HepG2 (cell line): ENCODE data around the gene FBXO11. TPM values are rescaled to one million over a fixed set of nuclear protein-coding genes. Genes with fewer than 3 reads are reported as not detected.

Source experiments
- ATAC-seq: fragments of 200-7000 bp; cut with Tn5 transposase; 3 replicates; pipeline ENCODE4 v1.9.1; 2020; ENCODE audit warnings: mild to moderate bottlenecking, moderate library complexity
- BruUV-seq: library from RNA; stranded (reverse); fragments of 400-500 nt; replicated peaks from 2 replicates; lab custom pipeline; 2021; lab: Mats Ljungman, UMichigan
- CTCF ChIA-PET: fragments of 300-600 bp; formaldehyde crosslinking; extraction: SDS; loops from one replicate; lab custom pipeline; 2021; ENCODE audit warnings: low total read pairs, inconsistent platforms, low intra/inter-chr PET ratio; lab: Yijun Ruan, JAX
- POLR2A ChIA-PET: fragments of 350-600 bp; sonication (Branson Sonifier 250); formaldehyde crosslinking; loops from one replicate; lab custom pipeline; 2020; ENCODE audit warnings: antibody characterized with exemption, inconsistent platforms; lab: Yijun Ruan, JAX
- DNase-seq: peaks from one replicate; pipeline ENCODE4 v3.0.0-alpha.2; 2015; ENCODE audit warnings: low spot score
- FAIRE-seq: peaks from 3 replicates; lab custom pipeline; 2011; peaks lifted over from hg19 to GRCh38; lab: Jason Lieb, UNC
- H2AFZ ChIP-seq: one replicate; pipeline ENCODE4 v1.6.1; 2011; ENCODE audit warnings: low read length, inconsistent platforms
- H3K27ac ChIP-seq: fragments of 300-600 bp; 3 replicates; pipeline ENCODE4 v1.8.0; 2011; ENCODE audit warnings: mixed run types, mild to moderate bottlenecking, mixed read lengths, low read length, inconsistent platforms; ENCODE audit not compliant: insufficient read depth; ENCODE audit errors: extremely low read length
- H3K27me3 ChIP-seq, 2 experiments: fragments of 200-600 bp in 1 of 2; 2 replicates in 1 of 2; 3 replicates in 1 of 2; pipeline versions ENCODE4 v1.6.0 to v1.8.0; 2011; ENCODE audit warnings: low read length in 2 of 2, mild to moderate bottlenecking in 2 of 2, moderate library complexity in 2 of 2, inconsistent platforms in 1 of 2; ENCODE audit not compliant: insufficient read depth in 2 of 2, control insufficient read depth in 1 of 2
- H3K36me3 ChIP-seq, 2 experiments: fragments of 200-600 bp in 1 of 2; replicated peaks in 1 of 2; 2 replicates in 1 of 2; 3 replicates in 1 of 2; pipeline versions ENCODE4 v1.5.1 to v1.8.0; 2011; ENCODE audit warnings: low read length in 2 of 2, inconsistent platforms in 1 of 2; ENCODE audit not compliant: insufficient read depth in 2 of 2, control insufficient read depth in 1 of 2
- H3K4me1 ChIP-seq: 2 replicates; pipeline ENCODE4 v1.5.1; 2012; ENCODE audit warnings: low read length, inconsistent platforms; ENCODE audit not compliant: insufficient read depth
- H3K4me2 ChIP-seq: 2 replicates; pipeline ENCODE4 v1.6.0; 2011; ENCODE audit warnings: low read depth, low read length, inconsistent platforms
- H3K4me3 ChIP-seq, 3 experiments: fragments of 200-600 bp in 1 of 3; sonication (generic), shearing (Covaris generic) in 1 of 3; replicated peaks in 1 of 3; 2 replicates each; pipeline ENCODE4 v1.5.1; 2011 to 2016; ENCODE audit warnings: low read length in 3 of 3, inconsistent platforms in 2 of 3, low read depth in 2 of 3, mild to moderate bottlenecking in 2 of 3, control low read depth in 1 of 3, mixed read lengths in 1 of 3; ENCODE audit not compliant: insufficient read depth in 1 of 3
- H3K79me2 ChIP-seq: one replicate; pipeline ENCODE4 v1.6.1; 2011; ENCODE audit warnings: low read length, inconsistent platforms; ENCODE audit not compliant: insufficient read depth
- H3K9ac ChIP-seq: 2 replicates; pipeline ENCODE4 v1.6.0; 2011; ENCODE audit warnings: mild to moderate bottlenecking, low read depth, low read length, inconsistent platforms; ENCODE audit not compliant: insufficient read depth
- H3K9me3 ChIP-seq: 2 replicates; pipeline ENCODE4 v1.5.1; 2012; ENCODE audit warnings: mild to moderate bottlenecking, low read length
- H4K20me1 ChIP-seq: 2 replicates; pipeline ENCODE4 v1.6.0; 2011; ENCODE audit warnings: inconsistent platforms, mild to moderate bottlenecking, low read length, moderate library complexity; ENCODE audit not compliant: insufficient read depth
- FOXO4 ChIP-seq: sonication (generic); formaldehyde crosslinking; conservative IDR thresholded peaks from 2 replicates; pipeline ENCODE4 v1.8.1; 2023; ENCODE audit warnings: missing genetic modification reagents
- NFAT5 ChIP-seq: sonication (generic); formaldehyde crosslinking; IDR thresholded peaks from 2 replicates; pipeline ENCODE4 v1.4.0; 2020; ENCODE audit warnings: missing genetic modification reagents
- SMAD9 ChIP-seq: sonication (generic); formaldehyde crosslinking; IDR thresholded peaks from 2 replicates; pipeline ENCODE4 v1.5.1; 2020; ENCODE audit warnings: mild to moderate bottlenecking, missing genetic modification reagents
- TEF ChIP-seq: sonication (generic); formaldehyde crosslinking; IDR thresholded peaks from 2 replicates; pipeline ENCODE4 v1.5.0; 2020; ENCODE audit warnings: missing genetic modification reagents
- XBP1 ChIP-seq: sonication (generic); formaldehyde crosslinking; IDR thresholded peaks from 2 replicates; pipeline ENCODE4 v1.5.0; 2020; ENCODE audit warnings: missing genetic modification reagents
- ZBTB43 ChIP-seq: sonication (generic); formaldehyde crosslinking; conservative IDR thresholded peaks from 2 replicates; pipeline ENCODE4 v1.4.0; 2020; ENCODE audit warnings: missing genetic modification reagents
- ZFP41 ChIP-seq: sonication (generic); formaldehyde crosslinking; IDR thresholded peaks from 2 replicates; pipeline ENCODE4 v1.4.0; 2020; ENCODE audit warnings: mild to moderate bottlenecking, missing genetic modification reagents, borderline replicate concordance
- ZNF121 ChIP-seq: sonication (generic); formaldehyde crosslinking; IDR thresholded peaks from 2 replicates; pipeline ENCODE4 v1.5.0; 2020; ENCODE audit warnings: mild to moderate bottlenecking, missing genetic modification reagents
- WGBS: methylation state at CpG from one replicate; pipeline ENCODE4 v1.1.6; 2017; ENCODE audit warnings: low lambda C conversion rate; 5-methylcytosine and 5-hydroxymethylcytosine counted together
- in situ Hi-C: cut with HindIII; loops from 2 replicates; pipeline ENCODE4 v1.10.0; 2017; ENCODE audit warnings: low pct_unique_long_range_greater_than_20kb; ENCODE audit not compliant: extremely low pct_ligation_motif_present
- intact Hi-C: fragments of 100-400 bp; cut with micrococcal nuclease; formaldehyde crosslinking; loops from one replicate; pipeline ENCODE4 v1.10.0; 2022; ENCODE audit not compliant: unreplicated experiment
- polyA plus RNA-seq, 8 experiments: library from polyadenylated mRNA; depleted of rRNA in 3 of 8; stranded (reverse) in 7 of 8; unstranded in 1 of 8; fragments of >200 nt; fragmentation: Illumina TruSeq in 4 of 8; extraction: Trizol in 4 of 8; gene quantifications; 2 replicates each; pipeline versions ENCODE4 v1.2.1 to v1.2.3, GENCODE V29; 2011 to 2016; ENCODE audit warnings: low read depth in 4 of 8, missing spikeins in 1 of 8, mixed read lengths in 1 of 8; ENCODE audit not compliant: insufficient read depth in 1 of 8
- total RNA-seq, 5 experiments: library from RNA; depleted of rRNA; stranded (reverse); fragments of >200 nt; fragmentation: Illumina TruSeq; extraction: Trizol; gene quantifications; 2 replicates each; pipeline ENCODE4 v1.2.3, GENCODE V29; 2016; ENCODE audit warnings: low read depth in 1 of 5

Gene FBXO11
- total and polyA plus RNA-seq, 2 of the 13 experiments (the other 11 are each of a cell fraction or from before 2014, with no cell fraction given) = 27.9 to 47.6 TPM

- Histone ChIP-seq H3K4me1 (no peaks in the 10 kb centered on the region), H3K27ac (no peak overlapping the region), H3K4me3 (no peak overlapping the region), H3K36me3 (peaks cover 29 to 84% of the 10 kb centered on the region in 2 experiments), H3K27me3 (no peaks in the 10 kb centered on the region), H3K9me3 (no peaks in the 10 kb centered on the region), H3K4me2 (no peak overlapping the region), H3K9ac (no peak overlapping the region), H2AFZ (no peak overlapping the region), H3K79me2 (peaks cover 33% of the 10 kb centered on the region), H4K20me1 (peaks cover 17% of the 10 kb centered on the region; the same call in 1 of the 2 replicates)
- no peak for DNase-seq
- no peak for ATAC-seq
- intact Hi-C loops = no loop called here
- in situ Hi-C loops = no loop called here
- 98% methylated on average over 2 of the region's 2 CpGs for WGBS
- TF ChIP-seq ZNF121 (CRISPR knock-in tag) = peak; percentile 51; the same call in 1 of the 2 replicates
- TF ChIP-seq XBP1 = no peak
- TF ChIP-seq, all 625 proteins: peak for 1
- ChIA-PET POLR2A (no interaction called here), CTCF (no interaction called here)
- no TSS peak for BruUV-seq
- FAIRE-seq = no peak
Measured at GRCh38 chr2:47796090-47796697, 110.1 kb downstream of the FBXO11 start.

GRCh38 chr2:47785986-47786385, 120.3 kb downstream of the FBXO11 start:
- 92% methylated on average over 7 of the region's 7 CpGs for WGBS
- no peak overlapping the region for H2AFZ ChIP-seq
- H3K9me3 ChIP-seq = no peaks in the 10 kb centered on the region
- H3K27me3 ChIP-seq = no peaks in the 10 kb centered on the region; a peak in 1 of 5 replicates
- no TSS peak for BruUV-seq
- peaks cover 46% of the 10 kb centered on the region for H3K4me1 ChIP-seq
- H3K36me3 ChIP-seq = peaks cover 8 to 20% of the 10 kb centered on the region in 2 experiments
- peak overlapping the region; percentile 28; the same call in 1 of the 2 replicates for H3K4me2 ChIP-seq
- H4K20me1 ChIP-seq = peaks cover 63% of the 10 kb centered on the region
- POLR2A ChIA-PET = no interaction called here
- no peak overlapping the region for H3K27ac ChIP-seq
- no peak for DNase-seq
- peaks cover 69% of the 10 kb centered on the region for H3K79me2 ChIP-seq
- no peak overlapping the region for H3K9ac ChIP-seq
- intact Hi-C loops (loop anchor here (10.0 kb wide), 1 partner anchor 119 kb away; the partner anchor contains the start of gene FBXO11), in situ Hi-C loops (no loop called here)
- no peak for FAIRE-seq
- no peak overlapping the region for H3K4me3 ChIP-seq
- no peak for ATAC-seq
- CTCF ChIA-PET = no interaction called here
- no peak for TF ChIP-seq ZFP41 (CRISPR knock-in tag)
- no peak for TF ChIP-seq FOXO4 (CRISPR knock-in tag)
- no peak for TF ChIP-seq NFAT5 (CRISPR knock-in tag)
- no peak for TF ChIP-seq TEF (CRISPR knock-in tag)
- TF ChIP-seq ZBTB43 (CRISPR knock-in tag) = no peak
- no peak for TF ChIP-seq SMAD9 (CRISPR knock-in tag)
